HEK293T (cell line): ENCODE data around the gene PSAT1.

Experiments used
- ARNT ChIP-seq: fragments of 450-650 bp; IDR thresholded peaks from 2 replicates; pipeline ENCODE4 v1.6.1; 2017; ENCODE audit warnings: mild to moderate bottlenecking
- ELF4 ChIP-seq: fragments of 450-650 bp; IDR thresholded peaks from 2 replicates; pipeline ENCODE4 v1.6.1; 2017; ENCODE audit warnings: antibody characterized with exemption
- FOXA1 ChIP-seq: fragments of 450-650 bp; IDR thresholded peaks from 2 replicates; pipeline ENCODE4 v1.6.1; 2016; ENCODE audit warnings: mild to moderate bottlenecking
- FOXM1 ChIP-seq: fragments of 450-650 bp; IDR thresholded peaks from 2 replicates; pipeline ENCODE4 v1.6.1; 2017; ENCODE audit warnings: mild to moderate bottlenecking, borderline replicate concordance
- L3MBTL2 ChIP-seq: fragments of 450-650 bp; conservative IDR thresholded peaks from 2 replicates; pipeline ENCODE4 v1.6.1; 2016; ENCODE audit warnings: mild to moderate bottlenecking
- ZNF384 ChIP-seq: fragments of 450-650 bp; IDR thresholded peaks from 2 replicates; pipeline ENCODE4 v1.6.1; 2016

DNA sequence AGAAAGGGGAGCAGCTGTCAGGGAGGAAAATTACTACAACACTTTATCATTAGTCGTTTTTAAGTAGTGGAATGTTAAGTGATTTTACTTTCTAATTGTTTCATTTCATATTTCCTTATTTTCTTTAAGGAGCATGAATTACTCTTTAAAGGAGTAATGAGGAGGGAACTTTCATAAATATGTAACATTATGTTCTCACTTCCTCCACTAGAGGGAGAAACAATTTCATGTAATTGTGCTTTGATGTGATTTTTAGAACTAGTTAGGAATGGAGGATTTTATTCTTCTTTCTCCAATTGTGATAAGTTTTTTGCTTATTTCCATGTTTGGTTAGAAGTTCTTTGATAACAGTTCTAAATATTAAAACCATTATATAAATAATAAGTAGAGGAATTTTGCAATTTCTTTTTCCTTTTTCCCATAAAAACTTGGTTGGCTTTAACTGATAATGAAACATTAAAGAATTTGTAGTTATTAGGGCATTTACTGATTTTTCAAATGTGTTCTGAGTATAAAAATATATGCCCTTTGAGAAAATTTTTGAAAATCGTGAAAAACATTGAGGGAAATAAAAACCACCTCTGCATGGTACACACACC is 35.4 kb upstream of the PSAT1 start:
- TF ChIP-seq FOXA1, result no peak
- TF ChIP-seq FOXM1, result no peak
- no peak for TF ChIP-seq ZNF384
- TF ChIP-seq L3MBTL2, result no peak
- TF ChIP-seq ELF4, result no peak
- no peak for TF ChIP-seq ARNT
